ENCODE measurements around the gene GIPC2. TPM values are rescaled to one million over a fixed set of nuclear protein-coding genes. Genes with fewer than 3 reads are reported as not detected.
A peak's percentile ranks its signal among the peaks of the same experiment; 100 is the strongest.

Gene GIPC2
- total and polyA plus RNA-seq, 9 of the 15 experiments (the other 6 are each of a cell fraction or from before 2014, with no cell fraction given), result 0.01 to 0.05 (median 0.04) TPM; not detected in 3

DNA sequence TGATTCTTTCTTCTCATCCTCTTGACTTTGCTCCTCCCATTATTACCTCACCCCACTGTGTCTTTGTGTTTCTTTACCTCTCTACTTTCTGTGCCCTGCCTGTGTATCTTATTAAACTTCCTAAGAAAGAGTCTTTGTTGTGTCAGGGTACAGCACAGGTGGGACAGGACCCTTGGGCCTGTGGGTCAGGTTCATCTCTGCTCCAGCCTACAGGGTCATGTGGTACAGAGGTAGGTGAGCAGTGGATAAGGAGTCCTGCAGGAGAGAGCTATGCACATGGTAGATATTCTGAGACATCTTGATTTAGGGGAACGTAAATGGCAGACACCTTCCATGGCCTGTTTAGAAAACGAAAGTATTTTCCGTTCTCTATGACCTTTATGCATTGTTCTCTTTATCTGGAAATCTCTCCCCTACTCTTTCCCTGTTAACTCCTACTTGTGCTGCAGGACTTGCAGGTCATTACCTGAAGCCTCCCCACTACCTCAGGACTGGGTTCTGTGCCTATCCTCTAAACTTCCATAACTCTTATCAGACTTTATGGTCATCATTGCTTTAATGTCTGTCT lies 9.9 kb downstream of the GIPC2 start (continued):
- TF ChIP-seq, protein P1, sequence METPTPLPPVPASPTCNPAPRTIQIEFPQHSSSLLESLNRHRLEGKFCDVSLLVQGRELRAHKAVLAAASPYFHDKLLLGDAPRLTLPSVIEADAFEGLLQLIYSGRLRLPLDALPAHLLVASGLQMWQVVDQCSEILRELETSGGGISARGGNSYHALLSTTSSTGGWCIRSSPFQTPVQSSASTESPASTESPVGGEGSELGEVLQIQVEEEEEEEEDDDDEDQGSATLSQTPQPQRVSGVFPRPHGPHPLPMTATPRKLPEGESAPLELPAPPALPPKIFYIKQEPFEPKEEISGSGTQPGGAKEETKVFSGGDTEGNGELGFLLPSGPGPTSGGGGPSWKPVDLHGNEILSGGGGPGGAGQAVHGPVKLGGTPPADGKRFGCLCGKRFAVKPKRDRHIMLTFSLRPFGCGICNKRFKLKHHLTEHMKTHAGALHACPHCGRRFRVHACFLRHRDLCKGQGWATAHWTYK (CRISPR knock-in tag; IDR thresholded peaks at IDR 0.05), result no peak
- TF ChIP-seq GABPB1 (CRISPR knock-in tag; IDR thresholded peaks at IDR 0.05) (no peak), ZNF311 (CRISPR knock-in tag; IDR thresholded peaks at IDR 0.05) (no peak), SMC3 (conservative IDR thresholded peaks at IDR 0.05; ENCODE audit: insufficient read depth, low read depth, low read length) (no peak), RFX1 (IDR thresholded peaks at IDR 0.05) (no peak), ESRRA (IDR thresholded peaks at IDR 0.05; ENCODE audit: borderline replicate concordance, low read depth) (peak; percentile 61), ZNF165 (CRISPR knock-in tag; IDR thresholded peaks at IDR 0.05; ENCODE audit: borderline replicate concordance) (no peak), NR4A1 (CRISPR knock-in tag; IDR thresholded peaks at IDR 0.05) (no peak), NR4A1 (tag; IDR thresholded peaks at IDR 0.05) (no peak; the same call in 1 of the 2 replicates), KLF13 (tag; IDR thresholded peaks at IDR 0.05; ENCODE audit: borderline replicate concordance, low read depth) (no peak)
- TF ChIP-seq, protein P2, sequence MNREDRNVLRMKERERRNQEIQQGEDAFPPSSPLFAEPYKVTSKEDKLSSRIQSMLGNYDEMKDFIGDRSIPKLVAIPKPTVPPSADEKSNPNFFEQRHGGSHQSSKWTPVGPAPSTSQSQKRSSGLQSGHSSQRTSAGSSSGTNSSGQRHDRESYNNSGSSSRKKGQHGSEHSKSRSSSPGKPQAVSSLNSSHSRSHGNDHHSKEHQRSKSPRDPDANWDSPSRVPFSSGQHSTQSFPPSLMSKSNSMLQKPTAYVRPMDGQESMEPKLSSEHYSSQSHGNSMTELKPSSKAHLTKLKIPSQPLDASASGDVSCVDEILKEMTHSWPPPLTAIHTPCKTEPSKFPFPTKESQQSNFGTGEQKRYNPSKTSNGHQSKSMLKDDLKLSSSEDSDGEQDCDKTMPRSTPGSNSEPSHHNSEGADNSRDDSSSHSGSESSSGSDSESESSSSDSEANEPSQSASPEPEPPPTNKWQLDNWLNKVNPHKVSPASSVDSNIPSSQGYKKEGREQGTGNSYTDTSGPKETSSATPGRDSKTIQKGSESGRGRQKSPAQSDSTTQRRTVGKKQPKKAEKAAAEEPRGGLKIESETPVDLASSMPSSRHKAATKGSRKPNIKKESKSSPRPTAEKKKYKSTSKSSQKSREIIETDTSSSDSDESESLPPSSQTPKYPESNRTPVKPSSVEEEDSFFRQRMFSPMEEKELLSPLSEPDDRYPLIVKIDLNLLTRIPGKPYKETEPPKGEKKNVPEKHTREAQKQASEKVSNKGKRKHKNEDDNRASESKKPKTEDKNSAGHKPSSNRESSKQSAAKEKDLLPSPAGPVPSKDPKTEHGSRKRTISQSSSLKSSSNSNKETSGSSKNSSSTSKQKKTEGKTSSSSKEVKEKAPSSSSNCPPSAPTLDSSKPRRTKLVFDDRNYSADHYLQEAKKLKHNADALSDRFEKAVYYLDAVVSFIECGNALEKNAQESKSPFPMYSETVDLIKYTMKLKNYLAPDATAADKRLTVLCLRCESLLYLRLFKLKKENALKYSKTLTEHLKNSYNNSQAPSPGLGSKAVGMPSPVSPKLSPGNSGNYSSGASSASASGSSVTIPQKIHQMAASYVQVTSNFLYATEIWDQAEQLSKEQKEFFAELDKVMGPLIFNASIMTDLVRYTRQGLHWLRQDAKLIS (CRISPR knock-in tag; IDR thresholded peaks at IDR 0.05), result no peak
- TF ChIP-seq, protein P3, sequence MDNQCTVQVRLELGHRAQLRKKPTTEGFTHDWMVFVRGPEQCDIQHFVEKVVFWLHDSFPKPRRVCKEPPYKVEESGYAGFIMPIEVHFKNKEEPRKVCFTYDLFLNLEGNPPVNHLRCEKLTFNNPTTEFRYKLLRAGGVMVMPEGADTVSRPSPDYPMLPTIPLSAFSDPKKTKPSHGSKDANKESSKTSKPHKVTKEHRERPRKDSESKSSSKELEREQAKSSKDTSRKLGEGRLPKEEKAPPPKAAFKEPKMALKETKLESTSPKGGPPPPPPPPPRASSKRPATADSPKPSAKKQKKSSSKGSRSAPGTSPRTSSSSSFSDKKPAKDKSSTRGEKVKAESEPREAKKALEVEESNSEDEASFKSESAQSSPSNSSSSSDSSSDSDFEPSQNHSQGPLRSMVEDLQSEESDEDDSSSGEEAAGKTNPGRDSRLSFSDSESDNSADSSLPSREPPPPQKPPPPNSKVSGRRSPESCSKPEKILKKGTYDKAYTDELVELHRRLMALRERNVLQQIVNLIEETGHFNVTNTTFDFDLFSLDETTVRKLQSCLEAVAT (IDR thresholded peaks at IDR 0.05), result no peak
- TF ChIP-seq, protein P4, sequence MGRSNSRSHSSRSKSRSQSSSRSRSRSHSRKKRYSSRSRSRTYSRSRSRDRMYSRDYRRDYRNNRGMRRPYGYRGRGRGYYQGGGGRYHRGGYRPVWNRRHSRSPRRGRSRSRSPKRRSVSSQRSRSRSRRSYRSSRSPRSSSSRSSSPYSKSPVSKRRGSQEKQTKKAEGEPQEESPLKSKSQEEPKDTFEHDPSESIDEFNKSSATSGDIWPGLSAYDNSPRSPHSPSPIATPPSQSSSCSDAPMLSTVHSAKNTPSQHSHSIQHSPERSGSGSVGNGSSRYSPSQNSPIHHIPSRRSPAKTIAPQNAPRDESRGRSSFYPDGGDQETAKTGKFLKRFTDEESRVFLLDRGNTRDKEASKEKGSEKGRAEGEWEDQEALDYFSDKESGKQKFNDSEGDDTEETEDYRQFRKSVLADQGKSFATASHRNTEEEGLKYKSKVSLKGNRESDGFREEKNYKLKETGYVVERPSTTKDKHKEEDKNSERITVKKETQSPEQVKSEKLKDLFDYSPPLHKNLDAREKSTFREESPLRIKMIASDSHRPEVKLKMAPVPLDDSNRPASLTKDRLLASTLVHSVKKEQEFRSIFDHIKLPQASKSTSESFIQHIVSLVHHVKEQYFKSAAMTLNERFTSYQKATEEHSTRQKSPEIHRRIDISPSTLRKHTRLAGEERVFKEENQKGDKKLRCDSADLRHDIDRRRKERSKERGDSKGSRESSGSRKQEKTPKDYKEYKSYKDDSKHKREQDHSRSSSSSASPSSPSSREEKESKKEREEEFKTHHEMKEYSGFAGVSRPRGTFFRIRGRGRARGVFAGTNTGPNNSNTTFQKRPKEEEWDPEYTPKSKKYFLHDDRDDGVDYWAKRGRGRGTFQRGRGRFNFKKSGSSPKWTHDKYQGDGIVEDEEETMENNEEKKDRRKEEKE (IDR thresholded peaks at IDR 0.05; ENCODE audit: borderline replicate concordance in 1 of 2, control insufficient read depth in 1 of 2, low read depth in 2 of 2, low read length in 1 of 2), result no peak

All from K562 (cell line).